HG03432 (cell line): ENCODE data around the gene MUC4.
"Not testable (repeated sequence)": the region's sequence is repeated elsewhere in the genome, so short reads cannot be mapped to it uniquely, and the experiment has no call there.

Source experiments
- ATAC-seq: cut with Tn5 transposase; IDR thresholded peaks from one replicate; pipeline ENCODE4 v1.9.1; 2021; ENCODE audit warnings: mild to moderate bottlenecking, moderate library complexity; ENCODE audit not compliant: unreplicated experiment

The MUC4 gene

DNA sequence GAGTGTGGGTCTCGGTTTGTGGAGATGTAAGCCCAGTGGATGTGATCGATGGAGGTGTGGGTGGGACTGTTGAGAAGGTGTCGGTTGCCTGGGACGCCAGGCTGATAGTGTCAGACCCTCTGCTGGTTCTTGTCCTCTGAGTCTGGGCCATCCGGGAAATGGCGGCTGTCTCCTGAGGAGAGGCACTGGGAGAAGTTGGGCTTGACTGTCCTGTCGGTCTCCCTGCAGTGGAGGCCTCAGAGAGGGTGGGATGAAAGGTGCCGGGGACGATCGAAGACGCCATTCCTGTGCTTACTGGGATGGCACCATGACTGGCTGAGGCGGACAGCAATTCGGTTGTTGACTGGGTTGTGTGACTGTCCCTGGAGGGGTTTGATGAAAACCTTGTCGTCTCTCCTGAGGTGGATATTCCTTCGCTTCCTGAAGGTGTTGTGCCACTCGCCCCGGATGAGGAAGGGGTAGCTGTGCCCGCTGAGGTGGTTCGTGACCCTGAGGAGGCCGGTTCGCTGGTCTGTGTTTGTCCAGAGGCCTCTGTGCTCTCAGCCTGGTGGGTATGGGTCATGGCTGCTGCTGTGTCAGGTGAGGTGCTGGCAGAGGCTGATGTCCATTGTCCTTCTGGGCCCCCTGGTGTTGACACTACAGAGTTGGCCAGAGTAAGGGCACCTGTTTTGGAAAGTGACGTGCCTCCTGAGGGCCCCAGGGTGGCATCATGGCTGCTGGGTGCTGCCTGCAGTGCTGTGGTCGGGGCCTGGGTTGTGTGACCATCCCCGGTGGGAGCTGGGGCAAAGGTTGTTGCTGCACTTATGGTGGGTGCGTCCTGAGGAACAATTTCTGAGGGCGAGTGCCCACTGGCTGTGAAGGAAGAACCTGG, 22.8 kb downstream of the MUC4 start:
- ATAC-seq, result no peak

DNA sequence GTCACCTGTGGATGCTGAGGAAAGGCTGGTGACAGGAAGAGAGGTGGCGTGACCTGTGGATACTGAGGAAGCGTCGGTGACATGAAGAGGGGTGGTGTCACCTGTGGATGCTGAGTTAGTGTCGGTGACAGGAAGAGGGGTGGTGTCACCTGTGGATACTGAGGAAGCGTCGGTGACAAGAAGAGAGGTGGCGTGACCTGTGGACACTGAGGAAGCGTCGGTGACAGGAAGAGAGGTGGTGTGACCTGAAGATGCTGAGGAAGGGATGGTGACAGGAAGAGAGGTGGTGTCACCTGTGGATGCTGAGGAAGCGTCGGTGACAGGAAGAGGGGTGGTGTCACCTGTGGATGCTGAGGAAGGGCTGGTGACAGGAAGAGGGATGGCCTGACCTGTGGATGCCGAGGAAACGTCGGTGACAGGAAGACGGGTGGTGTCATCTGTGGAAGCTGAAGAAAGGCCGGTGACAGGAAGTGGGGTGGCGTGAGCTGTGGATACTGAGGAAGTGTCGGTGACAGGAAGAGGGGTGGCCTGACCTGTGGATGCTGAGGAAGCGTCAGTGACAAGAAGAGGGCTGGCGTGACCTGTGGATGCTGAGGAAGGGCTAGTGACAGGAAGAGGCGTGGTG, 25.8 kb downstream of the MUC4 start:
- ATAC-seq, result not testable (repeated sequence)

DNA sequence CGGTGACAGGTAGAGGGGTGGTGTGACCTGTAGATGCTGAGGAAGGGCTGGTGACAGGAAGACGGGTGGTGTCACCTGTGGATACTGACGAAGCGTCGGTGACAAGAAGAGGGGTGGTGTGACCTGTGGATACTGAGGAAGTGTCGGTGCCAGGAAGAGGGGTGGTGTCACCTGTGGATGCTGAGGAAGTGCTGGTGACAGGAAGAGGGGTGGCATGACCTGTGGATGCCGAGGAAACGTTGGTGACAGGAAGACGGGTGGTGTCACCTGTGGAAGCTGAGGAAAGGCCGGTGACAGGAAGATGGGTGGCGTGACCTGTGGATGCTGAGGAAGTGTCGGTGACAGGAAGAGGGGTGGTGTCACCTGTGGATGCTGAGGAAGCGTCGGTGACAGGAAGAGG, 27.7 kb downstream of the MUC4 start:
- ATAC-seq, result not testable (repeated sequence)

DNA sequence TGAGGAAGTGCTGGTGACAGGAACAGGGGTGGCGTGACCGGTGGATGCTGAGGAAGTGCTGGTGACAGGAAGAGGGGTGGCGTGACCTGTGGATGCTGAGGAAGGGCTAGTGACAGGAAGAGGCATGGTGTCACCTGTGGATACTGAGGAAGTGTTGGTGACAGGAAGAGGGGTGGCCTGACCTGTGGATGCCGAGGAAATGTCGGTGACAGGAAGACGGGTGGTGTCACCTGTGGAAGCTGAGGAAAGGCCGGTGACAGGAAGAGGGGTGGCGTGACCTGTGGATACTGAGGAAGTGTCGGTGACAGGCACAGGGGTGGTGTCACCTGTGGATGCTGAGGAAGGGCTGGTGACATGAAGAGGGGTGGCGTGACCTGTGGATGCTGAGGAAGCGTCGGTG, 30.5 kb downstream of the MUC4 start:
- not testable (repeated sequence) for ATAC-seq

DNA sequence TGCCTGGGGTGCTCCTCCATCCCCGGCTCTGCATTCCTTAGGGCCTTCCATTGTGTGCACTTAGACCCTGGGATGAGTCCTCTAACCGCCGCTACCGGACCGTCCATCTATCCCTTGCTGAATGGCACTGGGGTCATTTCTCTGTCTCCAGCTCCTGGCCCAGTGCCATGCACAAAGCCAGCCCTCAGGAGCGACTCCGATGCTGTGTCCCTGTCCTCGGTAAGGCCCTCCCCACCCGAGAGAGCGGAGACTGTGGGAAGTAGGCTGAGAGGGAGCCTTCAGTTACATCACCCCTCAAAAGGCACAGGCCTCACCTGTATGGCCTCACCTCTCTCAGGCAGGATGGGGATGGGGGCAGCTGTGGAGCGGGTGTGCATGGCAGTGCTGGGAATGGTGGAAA, 33.8 kb downstream of the MUC4 start:
- ATAC-seq, result no peak

DNA sequence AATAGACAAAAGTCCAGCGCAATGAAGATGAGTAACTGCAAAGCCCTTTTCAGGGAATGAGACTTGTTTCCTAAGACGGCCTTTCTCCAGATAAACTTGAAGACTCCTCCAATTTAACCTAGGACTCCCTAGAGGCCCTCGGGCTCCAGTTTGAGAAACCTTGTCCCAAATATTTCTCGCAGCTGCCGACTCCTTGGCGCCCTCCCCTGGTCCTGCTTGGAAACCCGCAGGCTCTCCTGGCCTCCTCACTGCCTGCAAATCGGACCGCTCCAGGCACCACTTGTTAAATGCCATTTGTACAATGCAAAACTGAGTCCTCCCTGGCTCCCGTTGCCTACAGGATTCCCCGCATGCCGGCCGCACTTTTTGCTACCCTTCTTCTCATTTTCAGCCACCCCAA, 36.8 kb downstream of the MUC4 start:
- no peak for ATAC-seq

DNA sequence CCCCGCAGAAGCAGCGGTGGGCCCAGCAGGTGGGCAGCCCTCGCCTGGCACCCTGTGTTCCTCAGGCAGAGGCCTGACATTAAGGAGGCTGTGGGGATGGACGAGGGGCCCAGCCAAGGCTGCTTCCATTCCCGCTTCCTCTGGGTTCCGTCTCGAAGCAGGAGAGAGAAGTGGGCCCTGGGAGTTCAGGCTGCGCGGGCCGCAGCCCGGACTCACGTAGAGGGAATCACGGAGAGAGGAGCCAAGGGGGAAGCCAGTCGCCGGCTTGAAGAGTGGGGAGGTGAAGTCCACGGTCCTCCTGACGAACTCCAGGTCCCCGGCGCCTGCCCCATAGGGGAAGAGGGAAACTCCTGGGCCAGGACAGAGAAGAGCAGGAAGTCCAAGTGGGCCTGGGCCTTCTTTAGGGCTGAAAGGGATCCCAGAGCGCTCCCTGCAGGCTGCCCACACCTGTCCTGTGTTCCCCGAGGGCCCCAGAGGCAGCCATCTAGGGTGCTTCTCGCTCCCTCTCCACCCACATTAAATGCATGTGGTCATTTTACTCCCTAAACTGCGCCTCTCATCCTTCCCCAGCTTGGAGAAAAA, 37.7 kb downstream of the MUC4 start:
- no peak for ATAC-seq

DNA sequence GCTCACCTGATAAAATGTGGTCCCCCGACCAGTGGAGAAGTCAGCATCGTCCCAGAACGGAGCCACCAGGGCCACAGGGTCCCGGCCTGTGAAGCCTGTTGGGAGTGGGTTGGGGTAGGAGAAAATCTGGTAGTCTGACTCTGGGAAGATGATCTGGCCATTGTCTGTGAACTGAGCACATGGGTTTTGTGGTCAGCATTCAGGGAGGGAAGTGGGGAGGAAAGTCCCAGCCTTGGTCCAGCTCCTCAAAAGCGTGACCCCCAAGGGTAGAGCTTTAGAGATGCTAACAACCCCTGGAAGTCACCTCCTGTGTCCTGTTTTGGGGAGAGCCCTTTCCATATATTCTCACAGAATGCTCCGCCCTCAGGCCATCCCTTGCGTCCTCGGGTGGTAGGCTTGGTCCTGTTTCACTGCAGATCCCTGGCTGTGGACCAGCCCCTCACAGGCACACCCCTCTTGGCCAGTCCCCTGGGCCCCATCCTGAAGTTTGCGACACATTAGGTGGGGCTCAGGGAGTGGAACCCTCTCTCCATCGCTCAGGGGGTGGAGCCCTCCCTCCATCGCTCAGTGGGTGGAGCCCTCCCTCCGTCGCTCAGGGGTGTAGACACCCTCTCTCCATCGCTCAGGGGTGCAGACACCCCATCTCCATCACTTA, 40.0 kb downstream of the MUC4 start:
- ATAC-seq, result no peak

DNA sequence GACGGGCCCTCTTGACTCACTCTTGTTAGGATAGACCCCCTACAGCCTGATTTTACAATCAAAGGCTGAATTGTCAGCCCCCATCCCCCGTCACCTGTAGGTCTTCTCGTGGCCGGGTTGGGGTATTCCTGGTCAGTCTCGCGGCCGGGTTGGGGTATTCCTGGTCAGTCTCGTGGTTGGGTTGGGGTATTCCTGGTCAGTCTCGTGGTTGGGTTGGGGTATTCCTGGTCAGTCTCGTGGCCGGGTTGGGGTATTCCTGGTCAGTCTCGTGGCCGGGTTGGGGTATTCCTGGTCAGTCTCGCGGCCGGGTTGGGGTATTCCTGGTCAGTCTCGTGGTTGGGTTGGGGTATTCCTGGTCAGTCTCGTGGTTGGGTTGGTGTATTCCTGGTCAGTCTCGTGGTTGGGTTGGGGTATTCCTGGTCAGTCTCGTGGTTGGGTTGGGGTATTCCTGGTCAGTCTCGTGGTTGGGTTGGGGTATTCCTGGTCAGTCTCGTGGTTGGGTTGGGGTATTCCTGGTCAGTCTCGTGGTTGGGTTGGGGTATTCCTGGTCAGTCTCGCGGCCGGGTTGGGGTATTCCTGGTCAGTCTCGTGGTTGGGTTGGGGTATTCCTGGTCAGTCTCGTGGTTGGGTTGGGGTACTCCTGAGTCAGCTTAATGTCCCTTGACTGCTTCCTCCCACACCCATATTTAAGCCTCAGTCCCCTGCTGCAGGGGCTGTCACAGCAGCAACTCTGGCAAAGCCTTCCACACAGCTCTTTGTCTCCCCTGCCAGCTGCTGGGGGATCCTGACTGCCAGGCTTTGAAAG, 40.7 kb downstream of the MUC4 start:
- not testable (repeated sequence) for ATAC-seq

DNA sequence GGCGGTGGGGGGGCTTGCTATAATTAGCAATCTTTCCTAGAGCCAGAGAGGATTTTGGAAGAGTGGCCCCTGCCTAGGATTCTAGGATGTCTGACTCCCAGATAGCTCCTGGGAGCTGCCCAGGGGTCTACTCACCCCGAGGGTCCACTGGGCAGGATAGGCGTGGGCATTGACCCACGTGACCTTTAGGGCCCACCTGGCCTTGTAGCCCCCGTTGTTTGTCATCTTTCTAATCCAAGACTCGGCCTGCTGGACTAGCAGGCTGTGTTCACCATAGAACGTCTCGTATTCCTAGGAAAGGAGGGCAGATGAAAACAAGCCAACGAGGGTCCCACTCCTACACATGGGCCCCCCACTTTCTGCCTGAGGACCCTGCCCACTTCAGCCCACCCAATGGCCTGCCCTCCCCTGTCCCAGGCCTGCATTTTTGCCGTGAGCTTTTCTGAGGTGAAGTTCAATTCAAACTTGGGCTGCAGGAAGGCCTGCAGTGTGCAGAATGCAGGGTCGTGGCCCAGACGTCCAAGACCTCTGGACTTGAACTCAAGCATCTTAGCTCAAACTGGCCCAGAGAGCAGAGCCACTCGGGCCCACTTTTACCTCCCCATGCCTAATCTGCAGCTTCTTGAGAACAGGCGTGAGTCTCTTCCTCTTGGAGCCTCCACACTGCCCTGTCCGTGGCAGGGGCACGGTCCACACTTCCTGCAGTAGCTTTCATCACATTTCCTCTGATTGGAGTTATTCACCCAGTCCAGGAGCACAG, 41.5 kb downstream of the MUC4 start:
- no peak for ATAC-seq

DNA sequence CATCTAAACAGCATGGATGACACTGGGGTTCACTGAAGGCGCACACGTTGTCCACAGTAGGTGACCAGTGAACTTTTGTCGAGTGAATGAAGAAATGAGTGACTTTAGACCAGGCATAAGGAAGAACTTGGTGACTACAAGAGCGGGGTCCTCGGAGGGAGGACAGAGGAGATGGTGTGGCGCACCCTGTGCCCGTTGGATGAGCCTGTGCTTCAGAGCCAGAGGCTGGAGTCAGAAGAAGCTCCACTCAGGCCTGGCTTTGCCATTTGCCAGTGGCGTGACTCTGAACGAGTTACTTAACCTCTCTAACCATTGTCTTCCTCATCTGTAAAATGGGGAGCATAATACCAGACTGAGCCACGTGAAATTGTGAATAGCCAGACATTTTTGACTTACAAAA, 42.2 kb downstream of the MUC4 start:
- no peak for ATAC-seq

DNA sequence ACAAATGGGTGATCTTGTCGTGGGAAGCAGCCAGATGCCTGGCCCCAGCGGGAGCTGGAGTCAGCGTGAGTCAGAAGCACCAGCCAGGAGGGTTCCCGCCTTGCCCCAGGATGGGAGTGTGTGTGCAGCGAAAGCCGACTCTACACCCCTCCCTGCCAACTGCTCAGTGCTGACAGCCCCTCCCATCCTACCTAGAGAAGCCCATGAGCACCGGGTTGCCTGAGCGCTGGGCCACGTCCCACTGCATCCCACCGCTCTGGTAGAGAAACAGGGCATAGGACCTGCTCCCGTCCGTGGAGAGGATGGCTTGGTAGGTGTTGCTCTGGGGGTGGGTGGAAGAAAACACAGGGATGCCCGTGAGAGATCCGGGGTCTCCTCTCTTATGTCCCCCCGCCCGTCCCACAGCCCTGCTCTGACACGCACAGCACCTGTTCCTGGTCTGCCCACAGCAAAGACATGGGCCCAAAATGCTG, 42.9 kb downstream of the MUC4 start:
- no peak for ATAC-seq

DNA sequence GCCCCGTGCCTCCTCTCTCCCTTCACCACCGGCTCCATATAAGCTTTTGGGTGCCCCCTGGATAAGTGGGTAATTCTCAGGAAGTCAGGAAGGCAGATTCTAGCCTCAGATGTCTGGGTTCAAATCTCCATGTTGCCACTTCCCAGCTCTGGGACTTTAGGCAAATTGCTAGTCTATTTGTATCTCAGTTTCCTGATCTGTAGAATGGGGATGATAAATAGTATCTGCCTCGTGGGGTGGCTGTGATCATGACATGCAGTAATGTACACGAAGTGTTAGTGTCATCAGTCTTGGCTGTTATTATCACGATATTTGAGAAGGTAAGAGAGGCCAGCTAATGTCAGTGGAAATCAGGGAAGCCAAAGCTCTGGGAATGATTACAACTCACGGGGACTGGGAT, 43.3 kb downstream of the MUC4 start:
- ATAC-seq, result no peak

DNA sequence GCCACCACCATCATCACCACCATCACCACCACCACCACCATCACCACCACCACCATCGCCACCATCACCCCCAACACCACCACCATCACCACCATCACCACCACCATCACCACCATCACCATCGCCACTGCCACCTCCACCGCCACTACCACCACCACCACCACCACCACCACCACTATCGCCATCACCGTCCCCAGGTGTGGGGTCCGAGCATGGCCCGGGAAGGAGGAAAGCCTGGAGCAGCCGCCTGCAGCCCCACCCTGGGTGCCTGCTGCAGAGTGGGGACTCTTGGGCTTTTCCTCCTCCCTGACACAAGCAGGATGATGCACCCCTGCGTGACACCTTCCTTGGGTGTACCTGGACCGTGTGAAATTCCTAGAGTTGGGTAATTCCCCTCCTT, 43.9 kb downstream of the MUC4 start:
- no peak for ATAC-seq

DNA sequence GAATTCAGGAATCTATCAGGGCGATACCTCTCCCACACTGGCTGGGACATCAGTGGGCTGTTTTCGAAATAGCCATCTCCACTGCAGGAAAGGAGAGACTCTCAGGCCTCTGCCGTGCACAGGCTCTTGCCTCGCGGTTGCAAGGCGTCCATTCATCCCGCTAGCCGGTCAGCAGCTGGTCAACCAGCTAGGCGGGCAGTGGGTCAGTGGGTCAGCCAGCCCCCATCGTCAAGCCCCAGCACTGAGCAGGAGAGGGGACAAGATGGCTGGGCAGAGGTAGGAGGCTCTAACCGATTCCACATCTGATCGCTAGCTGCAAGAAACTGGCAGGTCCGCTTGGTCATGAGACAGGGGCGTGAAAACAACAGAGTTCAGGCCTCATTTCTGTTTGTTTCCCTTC, 45.1 kb downstream of the MUC4 start:
- no peak for ATAC-seq

DNA sequence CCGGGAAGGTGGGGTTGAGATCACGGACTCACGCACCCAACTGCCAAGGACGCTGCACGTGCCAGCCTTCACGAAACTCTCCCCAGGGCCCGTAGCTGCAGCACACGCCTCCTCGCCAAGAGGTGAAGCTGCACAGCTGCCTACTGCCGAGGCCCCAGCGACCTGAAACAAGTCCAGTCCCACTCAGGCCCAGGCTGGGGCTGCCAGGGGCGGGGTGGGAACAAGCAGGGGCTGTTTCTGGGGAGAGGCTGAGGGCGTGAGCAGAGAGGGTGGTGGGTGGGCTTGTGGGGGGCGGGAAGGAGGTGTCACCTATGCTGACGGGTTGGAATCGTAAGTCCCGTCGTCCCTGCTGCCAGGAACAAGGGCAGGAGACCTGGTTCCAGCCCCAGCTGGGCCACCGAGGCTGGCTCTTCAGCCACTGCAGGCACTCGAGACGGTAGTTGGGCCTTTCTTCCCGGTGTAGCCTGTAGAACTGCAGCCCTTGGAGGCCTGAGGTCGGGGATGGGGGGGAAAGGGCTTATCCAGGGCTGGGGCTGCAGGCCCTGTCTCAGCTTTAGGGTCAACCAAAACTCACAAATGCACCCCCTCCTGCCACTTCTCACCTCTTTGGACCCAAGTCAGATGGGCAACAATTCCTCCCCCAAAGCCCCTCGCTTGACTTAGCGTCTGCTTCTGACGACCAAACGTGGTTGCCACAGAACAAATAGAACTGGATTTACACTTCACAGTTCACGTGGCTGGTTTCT, 46.6 kb downstream of the MUC4 start:
- ATAC-seq, result no peak

DNA sequence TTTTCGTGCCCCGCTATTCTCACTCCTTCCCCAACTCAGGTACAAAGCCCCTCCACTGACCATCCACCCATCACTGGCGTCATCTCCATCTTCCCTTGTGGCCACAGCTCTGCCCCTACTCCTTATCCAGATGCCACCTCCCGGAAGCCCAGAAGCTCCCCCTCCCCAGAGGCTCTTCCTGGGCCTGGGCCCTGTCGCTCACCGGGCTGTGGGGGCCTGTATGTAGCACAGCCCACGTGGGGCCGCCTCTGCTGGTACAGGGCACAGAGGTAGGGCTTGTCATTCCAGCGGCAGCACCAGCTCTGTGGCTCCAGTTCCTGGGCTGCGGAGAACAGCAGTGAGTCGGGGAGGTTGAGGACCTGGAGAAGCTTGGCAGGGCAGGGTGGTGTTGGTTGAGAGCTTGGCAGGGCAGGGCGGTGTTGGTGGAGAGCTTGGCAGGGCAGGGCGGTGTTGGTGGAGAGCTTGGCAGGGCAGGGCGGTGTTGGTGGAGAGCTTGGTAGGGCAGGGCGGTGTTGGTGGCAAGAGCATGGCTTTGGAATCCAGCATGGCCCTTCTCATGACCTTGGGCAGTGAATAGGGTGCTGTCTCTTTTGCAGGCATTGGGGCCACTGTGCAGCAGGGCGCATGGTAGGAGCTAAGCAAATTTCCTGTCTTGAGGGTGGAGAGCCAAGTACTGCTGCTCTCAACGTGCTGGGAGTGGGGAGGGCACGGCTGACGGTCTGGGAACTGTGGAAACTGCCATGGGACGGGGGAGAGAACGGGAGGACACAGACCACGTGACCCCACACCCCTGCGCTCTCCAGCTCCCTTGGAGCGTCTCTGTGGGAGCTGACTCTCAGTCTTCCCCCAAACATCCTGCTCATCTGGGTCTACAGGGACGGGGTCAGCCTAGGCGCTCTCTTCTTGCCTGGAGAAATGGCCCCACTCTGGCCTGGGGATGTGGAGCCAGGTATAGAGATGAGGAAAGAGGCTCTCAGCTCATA, 47.6 kb downstream of the MUC4 start:
- ATAC-seq, result no peak
